ENCODE measurements around the gene PKP3.

- TF ChIP-seq CTCF (IDR thresholded peaks at IDR 0.05; ENCODE audit: low read length) (no peak), EZH2 (optimal IDR thresholded peaks at IDR 0.05; ENCODE audit: low read depth, low read length) (no peak)
These were observed 17.4 kb upstream of the PKP3 start for GRCh38 chr11:376531-377173.
